Stomach (tissue), 9 donors: ENCODE data around the gene ATRNL1. TPM values are rescaled to one million over a fixed set of nuclear protein-coding genes. Genes with fewer than 3 reads are reported as not detected.
"Not testable (repeated sequence)": the region's sequence is repeated elsewhere in the genome, so short reads cannot be mapped to it uniquely, and the experiment has no call there.

Experiments
- DNase-seq, 2 donors: peaks; one replicate each; pipeline versions ENCODE4 v3.0.0 to v3.0.0-alpha.2; 2013 to 2019
- H3K27ac ChIP-seq, 5 donors: fragments of 200-600 bp in 4 of 5; sonication (generic) in 4 of 5; one replicate each; pipeline ENCODE4 v1.5.1; 2013 to 2019; ENCODE audit warnings: mild to moderate bottlenecking in 1 of 5, moderate library complexity in 1 of 5
- H3K27me3 ChIP-seq, 3 donors: fragments of 200-600 bp; sonication (generic); one replicate each; pipeline ENCODE4 v1.5.1; 2017 to 2019; ENCODE audit warnings: mixed run types in 1 of 3
- H3K36me3 ChIP-seq, 4 donors: fragments of 200-600 bp; sonication (generic); 1 replicate in 3 of 4; 2 replicates in 1 of 4; pipeline ENCODE4 v1.5.1; 2016 to 2019
- H3K4me1 ChIP-seq, 4 donors: fragments of 200-600 bp; sonication (generic); one replicate each; pipeline ENCODE4 v1.5.1; 2016 to 2019
- H3K4me3 ChIP-seq, 4 donors: fragments of 200-600 bp; sonication (generic) in 3 of 4; one replicate each; pipeline ENCODE4 v1.5.1; 2016 to 2019; ENCODE audit warnings: mild to moderate bottlenecking in 1 of 4
- H3K9me3 ChIP-seq, 4 donors: fragments of 200-600 bp; sonication (generic); one replicate each; pipeline ENCODE4 v1.5.1; 2016 to 2019
- CTCF ChIP-seq, 7 experiments: fragments of 450-650 bp in 4 of 7; fragments of 200-600 bp in 3 of 7; sonication (generic) in 3 of 7; IDR thresholded peaks; one replicate each; pipeline ENCODE4 v1.5.1; 2016 to 2019; ENCODE audit warnings: antibody characterized with exemption in 7 of 7, control low read depth in 2 of 7, mild to moderate bottlenecking in 1 of 7
- EP300 ChIP-seq: sonication (generic); formaldehyde crosslinking; IDR thresholded peaks from one replicate; pipeline ENCODE4 v1.6.1; 2017; ENCODE audit warnings: antibody characterized with exemption
- POLR2A ChIP-seq, 4 donors: fragments of 450-650 bp; IDR thresholded peaks; one replicate each; pipeline ENCODE4 v1.6.1; 2016; ENCODE audit warnings: antibody characterized with exemption in 4 of 4, control low read depth in 2 of 4, mild to moderate bottlenecking in 1 of 4, moderate library complexity in 1 of 4
- POLR2AphosphoS5 ChIP-seq, 3 donors: sonication (generic); formaldehyde crosslinking; IDR thresholded peaks; one replicate each; pipeline ENCODE4 v1.6.1; 2016; ENCODE audit warnings: antibody characterized with exemption in 3 of 3
- WGBS, 5 donors: extraction: QIAGEN DNeasy Blood & Tissue Kit in 3 of 5; methylation state at CpG; one replicate each; pipeline versions ENCODE4 v1.1.5 to v1.1.7; 2013 to 2018; 5-methylcytosine and 5-hydroxymethylcytosine counted together
- intact Hi-C: fragments of 100-400 bp; cut with DNase I; formaldehyde crosslinking; loops from one replicate; pipeline ENCODE4 v1.15.1; 2023; ENCODE audit warnings: low total_unique reads
- polyA plus RNA-seq, 3 donors: library from polyadenylated mRNA; stranded (reverse); fragments of 200-250 nt; gene quantifications; one replicate each; pipeline ENCODE4 v1.2.3, GENCODE V29; 2013
- total RNA-seq, 5 donors: library from RNA; depleted of rRNA; stranded (reverse); fragments of >200 nt; gene quantifications; one replicate each; pipeline versions ENCODE4 v1.1.0 to v1.2.3, GENCODE V29; 2014 to 2016
- donor health status: healthy with polysubstance abuse.
- donor health status: Bipolar disorder and iron deficiency.
- donor health status: healthy.

The ATRNL1 gene
- total and polyA plus RNA-seq, 8 donors: 0.12 to 50.7 (median 0.72) TPM; not detected in 1

GRCh38 chr10:115272482-115272881, 179.3 kb downstream of the ATRNL1 start:
- H3K27me3 ChIP-seq: no peaks in the 10 kb centered on the region
- no peaks in the 10 kb centered on the region for H3K9me3 ChIP-seq
- intact Hi-C loops: no loop called here
- no peak overlapping the region for H3K27ac ChIP-seq
- TF ChIP-seq POLR2A (IDR thresholded peaks at IDR 0.05) (no peak), POLR2AphosphoS5 (IDR thresholded peaks at IDR 0.05) (no peak), CTCF (IDR thresholded peaks at IDR 0.05) (no peak), EP300 (no peak)
- no peak for DNase-seq
- H3K36me3 ChIP-seq: no peaks in the 10 kb centered on the region
- 68 to 85% (median 73%) methylated on average over 3 of the region's 3 CpGs for WGBS, 5 donors
- no peaks in the 10 kb centered on the region for H3K4me1 ChIP-seq
- no peak overlapping the region for H3K4me3 ChIP-seq

- no peak overlapping the region for H3K4me3 ChIP-seq
- intact Hi-C loops: no loop called here
- 55 to 76% (median 68%) methylated on average over 2 of the region's 2 CpGs for WGBS, 5 donors
These were observed 185.1 kb downstream of the ATRNL1 start for GRCh38 chr10:115278294-115278693.

GRCh38 chr10:115295213-115295805, 202.1 kb downstream of the ATRNL1 start:
- Histone ChIP-seq H3K4me1 (no peaks in the 10 kb centered on the region), H3K9me3 (peaks cover 0 to 31% (median 11%) of the 10 kb centered on the region in 4 donors), H3K27me3 (no peaks in the 10 kb centered on the region), H3K4me3 (no peak overlapping the region), H3K27ac (no peak overlapping the region), H3K36me3 (no peaks in the 10 kb centered on the region)
- WGBS, 5 donors: 49 to 70% (median 65%) methylated on average over 4 to 5 of the region's 5 CpGs
- intact Hi-C loops: no loop called here
- no peak for TF ChIP-seq POLR2A (IDR thresholded peaks at IDR 0.05)
- TF ChIP-seq EP300: no peak
- TF ChIP-seq CTCF (IDR thresholded peaks at IDR 0.05): no peak
- TF ChIP-seq POLR2AphosphoS5 (IDR thresholded peaks at IDR 0.05): no peak
- no peak for DNase-seq

More at GRCh38 chr10:115278294-115278693, 185.1 kb downstream of the ATRNL1 start:
- Histone ChIP-seq H3K27ac (no peak overlapping the region), H3K36me3 (no peaks in the 10 kb centered on the region), H3K4me1 (no peaks in the 10 kb centered on the region), H3K27me3 (no peaks in the 10 kb centered on the region), H3K9me3 (no peaks in the 10 kb centered on the region)
- DNase-seq: no peak
- TF ChIP-seq CTCF (IDR thresholded peaks at IDR 0.05) (no peak), EP300 (no peak), POLR2AphosphoS5 (IDR thresholded peaks at IDR 0.05) (no peak), POLR2A (IDR thresholded peaks at IDR 0.05) (no peak)

GRCh38 chr10:115300080-115300479, 206.9 kb downstream of the ATRNL1 start:
- Histone ChIP-seq H3K4me1 (no peaks in the 10 kb centered on the region), H3K36me3 (no peaks in the 10 kb centered on the region), H3K27ac (no peak overlapping the region), H3K27me3 (no peaks in the 10 kb centered on the region), H3K9me3 (peaks cover 0 to 10% (median 2%) of the 10 kb centered on the region in 4 donors), H3K4me3 (no peak overlapping the region)
- intact Hi-C loops: no loop called here
- TF ChIP-seq CTCF (IDR thresholded peaks at IDR 0.05) (no peak), POLR2AphosphoS5 (IDR thresholded peaks at IDR 0.05) (no peak), POLR2A (IDR thresholded peaks at IDR 0.05) (no peak), EP300 (no peak)
- 65 to 82% (median 78%) methylated on average over 1 of the region's 1 CpG for WGBS, 5 donors
- no peak for DNase-seq

- H3K36me3 ChIP-seq, H3K9me3 ChIP-seq, DNase-seq, H3K4me3 ChIP-seq, H3K4me1 ChIP-seq, H3K27ac ChIP-seq, H3K27me3 ChIP-seq, intact Hi-C loops: not testable (repeated sequence)
- 88 to 100% (median 89%) methylated on average over 1 of the region's 1 CpG for WGBS, 5 donors
These were observed 226.5 kb downstream of the ATRNL1 start for GRCh38 chr10:115319669-115320068.
